Thyroid gland (tissue), 4 donors: ENCODE measurements around the gene HCFC1. TPM values are rescaled to one million over a fixed set of nuclear protein-coding genes. Genes with fewer than 3 reads are reported as not detected.
A peak's percentile ranks its signal among the peaks of the same experiment; 100 is the strongest.

ENCODE experiments used
- DNase-seq, 2 donors: peaks; one replicate each; pipeline ENCODE4 v3.0.0-alpha.2; 2019
- H3K27ac ChIP-seq, 3 donors: fragments of 200-600 bp; sonication (generic); 1 replicate in 2 of 3; 2 replicates in 1 of 3; pipeline ENCODE4 v1.5.1; 2016 to 2019; ENCODE audit warnings: mild to moderate bottlenecking in 1 of 3, moderate library complexity in 1 of 3
- H3K27me3 ChIP-seq: fragments of 200-600 bp; sonication (generic); one replicate; pipeline ENCODE4 v1.5.1; 2019
- H3K36me3 ChIP-seq, 2 donors: fragments of 200-600 bp; sonication (generic); one replicate each; pipeline ENCODE4 v1.5.1; 2016 to 2019
- H3K4me1 ChIP-seq, 2 donors: fragments of 200-600 bp; sonication (generic); one replicate each; pipeline ENCODE4 v1.5.1; 2017 to 2019
- H3K4me3 ChIP-seq, 3 donors: fragments of 200-600 bp; sonication (generic); replicated peaks in 1 of 3; 1 replicate in 2 of 3; 2 replicates in 1 of 3; pipeline ENCODE4 v1.5.1; 2016; ENCODE audit warnings: mild to moderate bottlenecking in 1 of 3
- H3K9me3 ChIP-seq: fragments of 200-600 bp; sonication (generic); one replicate; pipeline ENCODE4 v1.5.1; 2017
- POLR2A ChIP-seq, 2 donors: fragments of 450-650 bp; IDR thresholded peaks; one replicate each; pipeline ENCODE4 v1.6.1; 2017; ENCODE audit warnings: antibody characterized with exemption in 2 of 2, mild to moderate bottlenecking in 2 of 2, moderate library complexity in 1 of 2
- whole genome bisulfite sequencing, 2 donors: methylation state at CpG; one replicate each; pipeline ENCODE4 v1.1.5; 2017; 5-methylcytosine and 5-hydroxymethylcytosine counted together
- intact Hi-C: fragments of 100-400 bp; cut with DNase I; formaldehyde crosslinking; loops from one replicate; pipeline ENCODE4 v1.15.1; 2023
- total RNA-seq, 4 donors: library from RNA; depleted of rRNA; stranded (reverse); fragments of >200 nt; gene quantifications; one replicate each; pipeline ENCODE4 v1.2.3, GENCODE V29; 2016
- TF ChIP-seq, protein P1 (sequence below), 6 experiments: fragments of 200-600 bp in 3 of 6; fragments of 450-650 bp in 3 of 6; sonication (generic) in 3 of 6; IDR thresholded peaks; one replicate each; pipeline ENCODE4 v1.5.1; 2016 to 2019; ENCODE audit warnings: antibody characterized with exemption in 6 of 6, mild to moderate bottlenecking in 2 of 6, inconsistent platforms in 1 of 6, moderate library complexity in 1 of 6

HCFC1 gene
- total RNA-seq, 4 donors from 2014 or later, result 23.5 to 119 (median 52.3) TPM

DNA sequence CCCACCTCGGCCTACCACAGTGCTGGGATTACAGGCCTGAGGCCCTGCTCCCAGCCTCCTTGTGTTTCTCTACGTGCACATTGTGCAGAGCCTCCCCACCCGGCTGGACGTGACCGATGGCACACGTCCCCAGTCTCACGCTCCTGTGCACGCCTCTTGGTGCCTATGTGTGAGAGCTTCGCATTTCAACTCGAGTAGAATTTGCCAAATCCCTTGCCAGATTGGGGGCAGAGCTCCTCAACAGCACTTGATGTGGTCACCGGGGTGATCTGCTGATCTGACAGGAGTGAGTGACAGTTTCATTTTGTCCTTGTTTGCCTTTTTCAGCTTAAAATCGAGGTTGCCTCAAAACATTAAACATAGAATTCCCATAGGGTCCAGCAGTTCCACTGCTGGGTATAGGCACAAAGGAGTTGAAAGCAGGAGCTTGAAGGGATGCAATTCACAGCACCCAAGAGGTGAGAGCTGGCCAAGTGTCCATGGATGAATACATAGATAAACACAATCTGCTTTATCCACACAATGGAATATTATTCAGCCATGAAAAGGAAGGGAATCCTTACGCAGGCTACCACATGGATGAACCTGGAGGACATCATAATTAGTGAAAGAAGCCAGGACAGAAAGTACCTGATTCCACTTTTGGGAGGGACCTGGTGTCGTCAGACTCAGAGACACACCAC lies 18.5 kb upstream of the HCFC1 start:
- Histone ChIP-seq H3K27ac (no peak overlapping the region), H3K9me3 (no peaks in the 10 kb centered on the region), H3K4me3 (no peak overlapping the region), H3K27me3 (no peaks in the 10 kb centered on the region), H3K36me3 (no peaks in the 10 kb centered on the region), H3K4me1 (no peaks in the 10 kb centered on the region)
- intact Hi-C loops, result no loop called here
- no peak for TF ChIP-seq POLR2A (IDR thresholded peaks at IDR 0.05)
- TF ChIP-seq, protein P1, sequence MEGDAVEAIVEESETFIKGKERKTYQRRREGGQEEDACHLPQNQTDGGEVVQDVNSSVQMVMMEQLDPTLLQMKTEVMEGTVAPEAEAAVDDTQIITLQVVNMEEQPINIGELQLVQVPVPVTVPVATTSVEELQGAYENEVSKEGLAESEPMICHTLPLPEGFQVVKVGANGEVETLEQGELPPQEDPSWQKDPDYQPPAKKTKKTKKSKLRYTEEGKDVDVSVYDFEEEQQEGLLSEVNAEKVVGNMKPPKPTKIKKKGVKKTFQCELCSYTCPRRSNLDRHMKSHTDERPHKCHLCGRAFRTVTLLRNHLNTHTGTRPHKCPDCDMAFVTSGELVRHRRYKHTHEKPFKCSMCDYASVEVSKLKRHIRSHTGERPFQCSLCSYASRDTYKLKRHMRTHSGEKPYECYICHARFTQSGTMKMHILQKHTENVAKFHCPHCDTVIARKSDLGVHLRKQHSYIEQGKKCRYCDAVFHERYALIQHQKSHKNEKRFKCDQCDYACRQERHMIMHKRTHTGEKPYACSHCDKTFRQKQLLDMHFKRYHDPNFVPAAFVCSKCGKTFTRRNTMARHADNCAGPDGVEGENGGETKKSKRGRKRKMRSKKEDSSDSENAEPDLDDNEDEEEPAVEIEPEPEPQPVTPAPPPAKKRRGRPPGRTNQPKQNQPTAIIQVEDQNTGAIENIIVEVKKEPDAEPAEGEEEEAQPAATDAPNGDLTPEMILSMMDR (IDR thresholded peaks at IDR 0.05), result no peak
- DNase-seq, result no peak
- WGBS, 2 donors, result 84 to 94% methylated on average over 8 to 13 of the region's 14 CpGs

DNA sequence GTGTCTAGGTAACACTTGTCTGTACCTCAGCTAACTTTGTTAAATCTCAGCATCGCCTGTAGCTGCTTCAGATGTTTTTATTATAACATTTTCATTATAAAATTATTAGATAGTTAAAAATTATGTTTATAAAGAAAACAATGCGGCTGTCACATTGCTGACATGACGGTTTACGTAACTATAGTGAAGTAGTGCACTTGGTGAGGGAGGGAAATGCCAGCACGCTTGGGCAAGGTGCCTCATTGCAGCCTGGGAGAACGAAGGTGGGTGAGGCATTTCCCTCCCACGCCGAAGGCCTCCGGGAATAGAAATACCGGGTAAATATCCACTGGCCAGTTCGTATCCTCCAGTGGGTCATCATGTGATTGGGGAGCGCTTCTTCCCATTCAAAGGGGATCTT lies 16.9 kb upstream of the HCFC1 start:
- TF ChIP-seq, protein P1 (IDR thresholded peaks at IDR 0.05), result no peak
- no peak for TF ChIP-seq POLR2A (IDR thresholded peaks at IDR 0.05)
- no peak for DNase-seq
- no peaks in the 10 kb centered on the region for H3K27me3 ChIP-seq
- no peaks in the 10 kb centered on the region for H3K9me3 ChIP-seq
- intact Hi-C loops, result no loop called here
- no peak overlapping the region for H3K27ac ChIP-seq
- 83 to 85% methylated on average over 10 to 12 of the region's 12 CpGs for WGBS, 2 donors
- H3K36me3 ChIP-seq, result no peaks in the 10 kb centered on the region
- H3K4me1 ChIP-seq, result peaks cover 0 to 3% of the 10 kb centered on the region in 2 donors
- no peak overlapping the region for H3K4me3 ChIP-seq

DNA sequence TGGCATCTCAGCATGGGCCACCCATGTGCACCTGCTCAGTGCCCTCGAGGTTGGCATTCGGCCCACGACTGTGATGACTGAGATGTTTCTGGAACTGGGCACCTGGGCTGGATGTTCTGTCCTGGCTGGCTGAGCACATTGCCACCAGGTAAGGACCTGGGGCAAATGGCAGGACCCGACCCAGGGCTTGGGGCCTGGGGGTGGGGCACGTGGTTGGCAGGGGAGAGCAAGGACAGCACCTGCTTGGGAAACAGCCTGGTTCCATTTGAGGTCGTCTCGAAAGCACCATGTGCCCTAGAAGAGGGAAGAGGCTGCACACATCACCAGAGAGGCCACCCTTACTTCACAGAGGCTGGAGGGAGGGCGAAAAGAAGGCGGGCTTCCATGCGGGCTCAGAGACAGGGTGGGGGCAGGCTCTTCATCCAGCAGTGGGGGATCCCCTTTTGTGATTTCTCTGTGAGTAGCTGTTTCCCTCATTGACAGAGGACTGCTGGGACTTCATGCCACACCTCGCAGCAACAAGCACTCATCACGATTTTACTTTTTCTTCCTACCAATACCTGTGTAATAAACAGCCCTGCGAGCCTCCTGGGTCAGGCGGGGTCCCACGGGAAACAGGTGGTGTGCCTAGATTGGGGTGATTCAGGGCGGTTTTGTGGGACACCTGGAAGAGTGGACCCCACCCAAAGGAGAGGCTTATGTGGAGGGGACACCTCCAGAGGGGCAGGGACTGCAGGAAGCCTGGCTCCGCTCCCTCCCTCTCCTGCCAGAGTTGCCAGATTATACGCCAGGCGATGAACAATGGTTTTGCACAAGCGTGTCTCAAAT lies 12.9 kb upstream of the HCFC1 start:
- peak in 1 of 2 donors; percentile 27 for DNase-seq
- intact Hi-C loops, result no loop called here
- H3K4me1 ChIP-seq, result peaks cover 0 to 3% of the 10 kb centered on the region in 2 donors
- no peaks in the 10 kb centered on the region for H3K9me3 ChIP-seq
- peak overlapping the region in 1 of 3 donors; percentile 45 for H3K27ac ChIP-seq
- H3K27me3 ChIP-seq, result no peaks in the 10 kb centered on the region
- no peaks in the 10 kb centered on the region for H3K36me3 ChIP-seq
- TF ChIP-seq, protein P1 (IDR thresholded peaks at IDR 0.05), result no peak
- no peak for TF ChIP-seq POLR2A (IDR thresholded peaks at IDR 0.05)
- H3K4me3 ChIP-seq, result no peak overlapping the region
- 76% methylated on average over 19 of the region's 20 CpGs; no CpG with 5 or more reads in 1 of the 2 donors for WGBS, 2 donors

DNA sequence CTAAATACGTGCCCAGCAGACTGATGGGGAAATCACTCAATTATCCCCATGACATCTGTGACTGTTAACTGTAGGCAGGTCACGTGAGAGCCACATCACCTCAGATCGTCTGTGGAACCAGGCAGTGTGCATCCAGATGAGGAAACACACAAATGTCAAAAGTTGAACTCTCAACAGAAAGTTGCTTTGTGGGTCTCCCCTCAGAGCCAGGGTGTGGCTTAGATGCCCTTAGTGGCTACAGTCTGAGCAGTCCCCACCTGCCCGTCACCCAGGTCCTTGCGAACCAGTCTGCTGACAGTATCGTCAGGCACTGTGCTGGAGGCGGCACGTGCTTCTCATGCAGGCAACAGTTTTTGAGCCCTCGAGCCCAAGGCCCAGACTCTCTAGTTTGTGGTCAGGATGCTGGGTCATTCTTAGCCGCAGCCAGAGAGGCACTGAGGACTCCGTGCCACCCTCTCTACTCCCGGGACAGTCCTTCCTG lies 11.7 kb upstream of the HCFC1 start:
- TF ChIP-seq, protein P1 (IDR thresholded peaks at IDR 0.05), result no peak
- TF ChIP-seq POLR2A (IDR thresholded peaks at IDR 0.05), result no peak
- Histone ChIP-seq H3K27me3 (no peaks in the 10 kb centered on the region), H3K4me1 (peaks cover 0 to 3% of the 10 kb centered on the region in 2 donors), H3K4me3 (no peak overlapping the region), H3K36me3 (no peaks in the 10 kb centered on the region), H3K27ac (no peak overlapping the region), H3K9me3 (no peaks in the 10 kb centered on the region)
- intact Hi-C loops, result no loop called here
- 86 to 88% methylated on average over 2 to 5 of the region's 12 CpGs for WGBS, 2 donors
- DNase-seq, result no peak
